HepG2 (cell line): Measurements from ENCODE around the gene FAM217B. TPM values are rescaled to one million over a fixed set of nuclear protein-coding genes. Genes with fewer than 3 reads are reported as not detected.

ENCODE experiments used
- ATAC-seq: fragments of 200-7000 bp; cut with Tn5 transposase; 3 replicates; pipeline ENCODE4 v1.9.1; 2020; ENCODE audit warnings: mild to moderate bottlenecking, moderate library complexity
- BruUV-seq: library from RNA; stranded (reverse); fragments of 400-500 nt; replicated peaks from 2 replicates; lab custom pipeline; 2021; lab: Mats Ljungman, UMichigan
- CTCF ChIA-PET: fragments of 300-600 bp; formaldehyde crosslinking; extraction: SDS; loops from one replicate; lab custom pipeline; 2021; ENCODE audit warnings: low total read pairs, inconsistent platforms, low intra/inter-chr PET ratio; lab: Yijun Ruan, JAX
- POLR2A ChIA-PET: fragments of 350-600 bp; sonication (Branson Sonifier 250); formaldehyde crosslinking; loops from one replicate; lab custom pipeline; 2020; ENCODE audit warnings: antibody characterized with exemption, inconsistent platforms; lab: Yijun Ruan, JAX
- DNase-seq: peaks from one replicate; pipeline ENCODE4 v3.0.0-alpha.2; 2015; ENCODE audit warnings: low spot score
- FAIRE-seq: peaks from 3 replicates; lab custom pipeline; 2011; peaks lifted over from hg19 to GRCh38; lab: Jason Lieb, UNC
- H2AFZ ChIP-seq: one replicate; pipeline ENCODE4 v1.6.1; 2011; ENCODE audit warnings: low read length, inconsistent platforms
- H3K27ac ChIP-seq: fragments of 300-600 bp; 3 replicates; pipeline ENCODE4 v1.8.0; 2011; ENCODE audit warnings: mixed run types, mild to moderate bottlenecking, mixed read lengths, low read length, inconsistent platforms; ENCODE audit not compliant: insufficient read depth; ENCODE audit errors: extremely low read length
- H3K27me3 ChIP-seq, 2 experiments: fragments of 200-600 bp in 1 of 2; 2 replicates in 1 of 2; 3 replicates in 1 of 2; pipeline versions ENCODE4 v1.6.0 to v1.8.0; 2011; ENCODE audit warnings: low read length in 2 of 2, mild to moderate bottlenecking in 2 of 2, moderate library complexity in 2 of 2, inconsistent platforms in 1 of 2; ENCODE audit not compliant: insufficient read depth in 2 of 2, control insufficient read depth in 1 of 2
- H3K36me3 ChIP-seq, 2 experiments: fragments of 200-600 bp in 1 of 2; replicated peaks in 1 of 2; 2 replicates in 1 of 2; 3 replicates in 1 of 2; pipeline versions ENCODE4 v1.5.1 to v1.8.0; 2011; ENCODE audit warnings: low read length in 2 of 2, inconsistent platforms in 1 of 2; ENCODE audit not compliant: insufficient read depth in 2 of 2, control insufficient read depth in 1 of 2
- H3K4me1 ChIP-seq: 2 replicates; pipeline ENCODE4 v1.5.1; 2012; ENCODE audit warnings: low read length, inconsistent platforms; ENCODE audit not compliant: insufficient read depth
- H3K4me2 ChIP-seq: 2 replicates; pipeline ENCODE4 v1.6.0; 2011; ENCODE audit warnings: low read depth, low read length, inconsistent platforms
- H3K4me3 ChIP-seq, 3 experiments: fragments of 200-600 bp in 1 of 3; sonication (generic), shearing (Covaris generic) in 1 of 3; replicated peaks in 1 of 3; 2 replicates each; pipeline ENCODE4 v1.5.1; 2011 to 2016; ENCODE audit warnings: low read length in 3 of 3, inconsistent platforms in 2 of 3, low read depth in 2 of 3, mild to moderate bottlenecking in 2 of 3, control low read depth in 1 of 3, mixed read lengths in 1 of 3; ENCODE audit not compliant: insufficient read depth in 1 of 3
- H3K79me2 ChIP-seq: one replicate; pipeline ENCODE4 v1.6.1; 2011; ENCODE audit warnings: low read length, inconsistent platforms; ENCODE audit not compliant: insufficient read depth
- H3K9ac ChIP-seq: 2 replicates; pipeline ENCODE4 v1.6.0; 2011; ENCODE audit warnings: mild to moderate bottlenecking, low read depth, low read length, inconsistent platforms; ENCODE audit not compliant: insufficient read depth
- H3K9me3 ChIP-seq: 2 replicates; pipeline ENCODE4 v1.5.1; 2012; ENCODE audit warnings: mild to moderate bottlenecking, low read length
- H4K20me1 ChIP-seq: 2 replicates; pipeline ENCODE4 v1.6.0; 2011; ENCODE audit warnings: inconsistent platforms, mild to moderate bottlenecking, low read length, moderate library complexity; ENCODE audit not compliant: insufficient read depth
- FOXK1 ChIP-seq: sonication (generic); formaldehyde crosslinking; IDR thresholded peaks from 2 replicates; pipeline ENCODE4 v1.4.0; 2020; ENCODE audit warnings: low read depth, missing genetic modification reagents, borderline replicate concordance
- IKZF1 ChIP-seq: fragments of 450-650 bp; IDR thresholded peaks from 2 replicates; pipeline ENCODE4 v1.7.1; 2016
- MLX ChIP-seq: IDR thresholded peaks from 2 replicates; pipeline ENCODE4 v1.6.1; 2016
- MTERF4 ChIP-seq: sonication (generic); formaldehyde crosslinking; IDR thresholded peaks from 2 replicates; pipeline ENCODE4 v1.8.0; 2023; ENCODE audit warnings: mild to moderate bottlenecking, missing genetic modification reagents
- TFE3 ChIP-seq: IDR thresholded peaks from 2 replicates; pipeline ENCODE4 v1.6.1; 2016
- ZNF260 ChIP-seq: sonication (generic); formaldehyde crosslinking; IDR thresholded peaks from 2 replicates; pipeline ENCODE4 v1.4.0; 2020; ENCODE audit warnings: missing genetic modification reagents, low read depth, mild to moderate bottlenecking, borderline replicate concordance
- ZNF570 ChIP-seq: sonication (generic); formaldehyde crosslinking; IDR thresholded peaks from 2 replicates; pipeline ENCODE4 v1.4.0; 2020; ENCODE audit warnings: mild to moderate bottlenecking, missing genetic modification reagents, borderline replicate concordance
- WGBS: methylation state at CpG from one replicate; pipeline ENCODE4 v1.1.6; 2017; ENCODE audit warnings: low lambda C conversion rate; 5-methylcytosine and 5-hydroxymethylcytosine counted together
- in situ Hi-C: cut with HindIII; loops from 2 replicates; pipeline ENCODE4 v1.10.0; 2017; ENCODE audit warnings: low pct_unique_long_range_greater_than_20kb; ENCODE audit not compliant: extremely low pct_ligation_motif_present
- intact Hi-C: fragments of 100-400 bp; cut with micrococcal nuclease; formaldehyde crosslinking; loops from one replicate; pipeline ENCODE4 v1.10.0; 2022; ENCODE audit not compliant: unreplicated experiment
- polyA plus RNA-seq, 8 experiments: library from polyadenylated mRNA; depleted of rRNA in 3 of 8; stranded (reverse) in 7 of 8; unstranded in 1 of 8; fragments of >200 nt; fragmentation: Illumina TruSeq in 4 of 8; extraction: Trizol in 4 of 8; gene quantifications; 2 replicates each; pipeline versions ENCODE4 v1.2.1 to v1.2.3, GENCODE V29; 2011 to 2016; ENCODE audit warnings: low read depth in 4 of 8, missing spikeins in 1 of 8, mixed read lengths in 1 of 8; ENCODE audit not compliant: insufficient read depth in 1 of 8
- total RNA-seq, 5 experiments: library from RNA; depleted of rRNA; stranded (reverse); fragments of >200 nt; fragmentation: Illumina TruSeq; extraction: Trizol; gene quantifications; 2 replicates each; pipeline ENCODE4 v1.2.3, GENCODE V29; 2016; ENCODE audit warnings: low read depth in 1 of 5
- TF ChIP-seq, protein P1 (sequence below): sonication (generic); formaldehyde crosslinking; IDR thresholded peaks from 2 replicates; pipeline ENCODE4 v1.5.0; 2020; ENCODE audit warnings: missing genetic modification reagents
- TF ChIP-seq, protein P2 (sequence below): IDR thresholded peaks from 2 replicates; pipeline ENCODE4 v1.6.1; 2016; ENCODE audit warnings: missing compliant biosample characterization, missing genetic modification reagents, borderline replicate concordance
- TF ChIP-seq, protein P3 (sequence below): IDR thresholded peaks from 2 replicates; pipeline ENCODE4 v1.6.1; 2016; ENCODE audit warnings: low read depth, missing genetic modification reagents, missing compliant biosample characterization
- TF ChIP-seq, protein P4 (sequence below): sonication (generic); formaldehyde crosslinking; IDR thresholded peaks from 2 replicates; pipeline ENCODE4 v1.9.0; 2022; ENCODE audit warnings: missing genetic modification reagents, mild to moderate bottlenecking, borderline replicate concordance

The FAM217B gene
- total and polyA plus RNA-seq, 2 of the 13 experiments (the other 11 are each of a cell fraction or from before 2014, with no cell fraction given): 11.1 to 14.3 TPM

DNA sequence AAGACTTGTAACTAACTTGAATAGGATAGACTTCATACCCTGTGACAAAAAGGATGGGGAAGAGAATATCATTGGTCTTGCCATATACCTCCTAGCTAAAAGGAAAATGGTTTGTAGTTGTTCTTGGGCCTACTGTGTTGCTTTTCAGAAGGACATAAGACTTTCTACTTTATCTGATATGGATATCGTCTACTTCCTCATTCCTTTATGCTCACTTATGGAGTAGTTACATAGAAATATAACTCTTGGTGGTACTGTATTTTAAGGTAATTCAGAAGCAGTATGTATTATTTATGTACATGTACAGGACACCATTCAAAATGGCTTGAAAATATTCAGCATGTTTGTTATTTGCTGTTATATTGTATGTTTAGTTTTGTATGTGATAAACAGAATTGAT lies 8.0 kb downstream of the FAM217B start:
- H3K4me1 ChIP-seq: no peaks in the 10 kb centered on the region
- DNase-seq (no peak), ATAC-seq (no peak), FAIRE-seq (no peak)
- BruUV-seq: no TSS peak
- no peak overlapping the region for H3K27ac ChIP-seq
- WGBS: 93% methylated on average over 1 of the region's 1 CpG
- no peaks in the 10 kb centered on the region for H3K79me2 ChIP-seq
- H3K4me3 ChIP-seq: no peak overlapping the region
- in situ Hi-C loops: no loop called here
- peaks cover 8 to 17% of the 10 kb centered on the region in 2 experiments; a peak in 4 of 5 replicates for H3K36me3 ChIP-seq
- ChIA-PET POLR2A (interaction anchor here (1.3 kb wide), 1 partner anchor 8 kb away, joined by 10 read pairs; the partner anchor contains the start of genes FAM217B and PPP1R3D), CTCF (interaction anchor here (0.8 to 1.8 kb wide), 2 partner anchors 14 to 102 kb away, joined by 4 to 5 read pairs; no protein-coding TSS in a partner anchor)
- intact Hi-C loops: no loop called here
- no peaks in the 10 kb centered on the region for H4K20me1 ChIP-seq
- H3K4me2 ChIP-seq: no peak overlapping the region
- H2AFZ ChIP-seq: no peak overlapping the region
- no peaks in the 10 kb centered on the region for H3K9me3 ChIP-seq
- no peak overlapping the region for H3K9ac ChIP-seq
- no peaks in the 10 kb centered on the region for H3K27me3 ChIP-seq
- TF ChIP-seq IKZF1 (no peak), MLX (CRISPR knock-in tag) (no peak), MTERF4 (CRISPR knock-in tag) (no peak), FOXK1 (CRISPR knock-in tag) (no peak), TFE3 (CRISPR knock-in tag) (no peak), ZNF570 (CRISPR knock-in tag) (no peak), ZNF260 (CRISPR knock-in tag) (no peak)
- TF ChIP-seq, protein P1, sequence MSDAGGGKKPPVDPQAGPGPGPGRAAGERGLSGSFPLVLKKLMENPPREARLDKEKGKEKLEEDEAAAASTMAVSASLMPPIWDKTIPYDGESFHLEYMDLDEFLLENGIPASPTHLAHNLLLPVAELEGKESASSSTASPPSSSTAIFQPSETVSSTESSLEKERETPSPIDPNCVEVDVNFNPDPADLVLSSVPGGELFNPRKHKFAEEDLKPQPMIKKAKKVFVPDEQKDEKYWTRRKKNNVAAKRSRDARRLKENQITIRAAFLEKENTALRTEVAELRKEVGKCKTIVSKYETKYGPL (CRISPR knock-in tag): no peak
- TF ChIP-seq, protein P2, sequence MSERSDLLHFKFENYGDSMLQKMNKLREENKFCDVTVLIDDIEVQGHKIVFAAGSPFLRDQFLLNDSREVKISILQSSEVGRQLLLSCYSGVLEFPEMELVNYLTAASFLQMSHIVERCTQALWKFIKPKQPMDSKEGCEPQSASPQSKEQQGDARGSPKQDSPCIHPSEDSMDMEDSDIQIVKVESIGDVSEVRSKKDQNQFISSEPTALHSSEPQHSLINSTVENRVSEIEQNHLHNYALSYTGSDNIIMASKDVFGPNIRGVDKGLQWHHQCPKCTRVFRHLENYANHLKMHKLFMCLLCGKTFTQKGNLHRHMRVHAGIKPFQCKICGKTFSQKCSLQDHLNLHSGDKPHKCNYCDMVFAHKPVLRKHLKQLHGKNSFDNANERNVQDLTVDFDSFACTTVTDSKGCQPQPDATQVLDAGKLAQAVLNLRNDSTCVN (CRISPR knock-in tag): no peak
- TF ChIP-seq, protein P3, sequence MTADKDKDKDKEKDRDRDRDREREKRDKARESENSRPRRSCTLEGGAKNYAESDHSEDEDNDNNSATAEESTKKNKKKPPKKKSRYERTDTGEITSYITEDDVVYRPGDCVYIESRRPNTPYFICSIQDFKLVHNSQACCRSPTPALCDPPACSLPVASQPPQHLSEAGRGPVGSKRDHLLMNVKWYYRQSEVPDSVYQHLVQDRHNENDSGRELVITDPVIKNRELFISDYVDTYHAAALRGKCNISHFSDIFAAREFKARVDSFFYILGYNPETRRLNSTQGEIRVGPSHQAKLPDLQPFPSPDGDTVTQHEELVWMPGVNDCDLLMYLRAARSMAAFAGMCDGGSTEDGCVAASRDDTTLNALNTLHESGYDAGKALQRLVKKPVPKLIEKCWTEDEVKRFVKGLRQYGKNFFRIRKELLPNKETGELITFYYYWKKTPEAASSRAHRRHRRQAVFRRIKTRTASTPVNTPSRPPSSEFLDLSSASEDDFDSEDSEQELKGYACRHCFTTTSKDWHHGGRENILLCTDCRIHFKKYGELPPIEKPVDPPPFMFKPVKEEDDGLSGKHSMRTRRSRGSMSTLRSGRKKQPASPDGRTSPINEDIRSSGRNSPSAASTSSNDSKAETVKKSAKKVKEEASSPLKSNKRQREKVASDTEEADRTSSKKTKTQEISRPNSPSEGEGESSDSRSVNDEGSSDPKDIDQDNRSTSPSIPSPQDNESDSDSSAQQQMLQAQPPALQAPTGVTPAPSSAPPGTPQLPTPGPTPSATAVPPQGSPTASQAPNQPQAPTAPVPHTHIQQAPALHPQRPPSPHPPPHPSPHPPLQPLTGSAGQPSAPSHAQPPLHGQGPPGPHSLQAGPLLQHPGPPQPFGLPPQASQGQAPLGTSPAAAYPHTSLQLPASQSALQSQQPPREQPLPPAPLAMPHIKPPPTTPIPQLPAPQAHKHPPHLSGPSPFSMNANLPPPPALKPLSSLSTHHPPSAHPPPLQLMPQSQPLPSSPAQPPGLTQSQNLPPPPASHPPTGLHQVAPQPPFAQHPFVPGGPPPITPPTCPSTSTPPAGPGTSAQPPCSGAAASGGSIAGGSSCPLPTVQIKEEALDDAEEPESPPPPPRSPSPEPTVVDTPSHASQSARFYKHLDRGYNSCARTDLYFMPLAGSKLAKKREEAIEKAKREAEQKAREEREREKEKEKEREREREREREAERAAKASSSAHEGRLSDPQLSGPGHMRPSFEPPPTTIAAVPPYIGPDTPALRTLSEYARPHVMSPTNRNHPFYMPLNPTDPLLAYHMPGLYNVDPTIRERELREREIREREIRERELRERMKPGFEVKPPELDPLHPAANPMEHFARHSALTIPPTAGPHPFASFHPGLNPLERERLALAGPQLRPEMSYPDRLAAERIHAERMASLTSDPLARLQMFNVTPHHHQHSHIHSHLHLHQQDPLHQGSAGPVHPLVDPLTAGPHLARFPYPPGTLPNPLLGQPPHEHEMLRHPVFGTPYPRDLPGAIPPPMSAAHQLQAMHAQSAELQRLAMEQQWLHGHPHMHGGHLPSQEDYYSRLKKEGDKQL (CRISPR knock-in tag): no peak
- TF ChIP-seq, protein P4, sequence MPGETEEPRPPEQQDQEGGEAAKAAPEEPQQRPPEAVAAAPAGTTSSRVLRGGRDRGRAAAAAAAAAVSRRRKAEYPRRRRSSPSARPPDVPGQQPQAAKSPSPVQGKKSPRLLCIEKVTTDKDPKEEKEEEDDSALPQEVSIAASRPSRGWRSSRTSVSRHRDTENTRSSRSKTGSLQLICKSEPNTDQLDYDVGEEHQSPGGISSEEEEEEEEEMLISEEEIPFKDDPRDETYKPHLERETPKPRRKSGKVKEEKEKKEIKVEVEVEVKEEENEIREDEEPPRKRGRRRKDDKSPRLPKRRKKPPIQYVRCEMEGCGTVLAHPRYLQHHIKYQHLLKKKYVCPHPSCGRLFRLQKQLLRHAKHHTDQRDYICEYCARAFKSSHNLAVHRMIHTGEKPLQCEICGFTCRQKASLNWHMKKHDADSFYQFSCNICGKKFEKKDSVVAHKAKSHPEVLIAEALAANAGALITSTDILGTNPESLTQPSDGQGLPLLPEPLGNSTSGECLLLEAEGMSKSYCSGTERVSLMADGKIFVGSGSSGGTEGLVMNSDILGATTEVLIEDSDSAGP: no peak
